ENCODE results near the gene MED15. TPM values are rescaled to one million over a fixed set of nuclear protein-coding genes. Genes with fewer than 3 reads are reported as not detected.

Gene MED15
- total RNA-seq, 8 experiments from 2014 or later = 14.3 to 48.2 (median 22.8) TPM

DNA sequence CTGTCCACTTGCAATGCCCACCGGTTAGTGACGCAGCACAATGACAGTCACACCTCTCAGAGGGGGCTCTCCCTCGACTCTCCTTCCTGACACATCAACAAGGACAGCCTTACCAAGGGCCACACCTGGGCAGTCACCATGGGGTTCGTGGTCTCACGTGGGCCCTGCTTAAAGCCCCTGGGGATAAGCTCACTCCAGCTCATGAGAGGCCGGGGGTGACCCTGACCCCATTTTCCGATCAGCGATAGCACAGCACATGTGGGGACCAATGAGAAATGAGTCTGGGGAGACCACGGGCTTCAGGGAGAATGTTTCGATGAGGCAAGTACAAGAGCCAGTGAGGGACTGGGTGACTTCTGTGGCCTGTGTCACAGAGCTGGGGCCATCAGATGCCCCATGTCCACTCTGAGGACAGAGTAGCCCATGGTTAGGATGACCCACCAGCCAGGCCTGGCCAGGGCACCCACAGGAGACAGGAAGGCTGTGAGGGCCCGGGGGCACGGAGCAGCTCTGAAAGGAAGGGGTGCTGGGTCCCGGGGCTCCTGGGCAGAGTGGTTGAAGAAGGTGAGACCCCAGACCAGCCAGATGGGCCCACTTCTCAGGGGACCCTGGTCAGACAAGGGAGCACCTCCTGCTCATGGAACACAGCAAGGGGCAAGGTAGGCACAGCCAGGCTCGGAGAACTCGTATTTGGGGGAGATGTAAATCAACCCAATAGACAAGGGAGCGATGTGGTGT lies 128.8 kb downstream of the MED15 start:
- Histone ChIP-seq H3K4me3 (no peak overlapping the region), H3K27ac (no peak overlapping the region), H3K4me1 (replicated peaks in 1 of 2) (no peaks in the 10 kb centered on the region)
- WGBS, 10 experiments = 17 to 100% (median 81%) methylated on average over 1 to 4 of the region's 16 CpGs; no CpG with 5 or more reads in 4 of the 10 experiments
- in situ Hi-C loops (cut with MboI; ENCODE audit: low pct_unique_long_range_greater_than_20kb in 2 of 9, low sequenced_read_pairs in 9 of 9, unreplicated experiment in 9 of 9) = no loop called here
- ATAC-seq (replicated peaks in 6 of 8) = no peak

- in situ Hi-C loops (cut with MboI; ENCODE audit: low pct_unique_long_range_greater_than_20kb in 2 of 9, low sequenced_read_pairs in 9 of 9, unreplicated experiment in 9 of 9) = no loop called here
- no peak overlapping the region for H3K27ac ChIP-seq
- ATAC-seq (replicated peaks in 6 of 8) = no peak
- H3K4me1 ChIP-seq (replicated peaks in 1 of 2) = no peaks in the 10 kb centered on the region
- WGBS, 10 experiments = 33 to 89% (median 48%) methylated on average over 1 to 2 of the region's 2 CpGs; no CpG with 5 or more reads in 6 of the 10 experiments
- H3K4me3 ChIP-seq = no peak overlapping the region
Observed at GRCh38 chr22:20636945-20637344, 129.5 kb downstream of the MED15 start.

Other genes starting within 250 kb of the MED15 start
- gene RTN4R, start 239.3 kb upstream of the MED15 start, total RNA-seq = 10 to 100 TPM in 3 of 8 experiments, 1 to 10 TPM in 5; 1.0 to 17.7 (median 6.3) TPM
- gene DGCR6L, start 187.6 kb upstream of the MED15 start, total RNA-seq = 10 to 100 TPM; 31.4 to 62.4 (median 41.0) TPM
- 10 to 100 TPM in 7 of 8 experiments, 1 to 10 TPM in 1; 4.3 to 34.2 (median 18.8) TPM for gene ZNF74, start 113.5 kb upstream of the MED15 start, total RNA-seq
- 10 to 100 TPM in 2 of 8 experiments, 1 to 10 TPM in 6; 1.6 to 21.3 (median 4.6) TPM for gene SCARF2, start 69.8 kb upstream of the MED15 start, total RNA-seq
- 10 to 100 TPM; 15.9 to 27.7 (median 22.3) TPM for gene KLHL22, start 11.8 kb upstream of the MED15 start, total RNA-seq

Data from motor neuron (in vitro differentiated cells).